Astrocyte of the cerebellum (primary cell): ENCODE results near the gene MINDY1.

Experiments used
- DNase-seq: peaks from one replicate; pipeline ENCODE4 v3.0.0-alpha.2; 2011; ENCODE audit warnings: low read depth
- H3K4me3 ChIP-seq: 2 replicates; pipeline ENCODE4 v1.5.1; 2011; ENCODE audit warnings: mild to moderate bottlenecking, low read depth, low read length, moderate library complexity
- in situ Hi-C: cut with HindIII; loops from 2 replicates; pipeline ENCODE4 v1.10.0; 2017; ENCODE audit warnings: low sequenced_read_pairs
- TF ChIP-seq, protein P1 (sequence below): IDR thresholded peaks from 2 replicates; pipeline ENCODE4 v1.5.1; 2012; ENCODE audit warnings: low read length, low read depth, moderate library complexity, mild to moderate bottlenecking; ENCODE audit errors: missing control alignments

The MINDY1 gene

DNA sequence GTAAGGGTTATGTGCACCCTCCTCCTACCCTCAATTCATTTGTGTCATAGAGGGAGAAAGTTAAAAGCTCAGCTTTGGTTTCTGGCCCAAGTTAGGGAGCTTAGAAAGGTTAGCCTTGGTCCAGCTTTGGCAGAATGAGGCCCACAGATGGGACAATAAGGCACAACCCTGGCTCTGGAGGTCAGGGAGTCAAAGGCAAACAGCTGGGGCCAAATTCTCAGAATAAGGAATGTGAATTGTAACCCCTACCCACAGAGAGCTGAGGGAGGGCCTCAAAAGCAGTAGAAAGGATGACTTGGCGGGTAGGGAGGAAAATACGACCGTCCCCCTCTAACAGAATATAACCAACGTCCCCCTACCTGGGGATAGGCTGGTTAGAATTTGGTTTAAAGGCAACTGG, 41.1 kb downstream of the MINDY1 start:
- H3K4me3 ChIP-seq, result no peak overlapping the region
- TF ChIP-seq, protein P1, sequence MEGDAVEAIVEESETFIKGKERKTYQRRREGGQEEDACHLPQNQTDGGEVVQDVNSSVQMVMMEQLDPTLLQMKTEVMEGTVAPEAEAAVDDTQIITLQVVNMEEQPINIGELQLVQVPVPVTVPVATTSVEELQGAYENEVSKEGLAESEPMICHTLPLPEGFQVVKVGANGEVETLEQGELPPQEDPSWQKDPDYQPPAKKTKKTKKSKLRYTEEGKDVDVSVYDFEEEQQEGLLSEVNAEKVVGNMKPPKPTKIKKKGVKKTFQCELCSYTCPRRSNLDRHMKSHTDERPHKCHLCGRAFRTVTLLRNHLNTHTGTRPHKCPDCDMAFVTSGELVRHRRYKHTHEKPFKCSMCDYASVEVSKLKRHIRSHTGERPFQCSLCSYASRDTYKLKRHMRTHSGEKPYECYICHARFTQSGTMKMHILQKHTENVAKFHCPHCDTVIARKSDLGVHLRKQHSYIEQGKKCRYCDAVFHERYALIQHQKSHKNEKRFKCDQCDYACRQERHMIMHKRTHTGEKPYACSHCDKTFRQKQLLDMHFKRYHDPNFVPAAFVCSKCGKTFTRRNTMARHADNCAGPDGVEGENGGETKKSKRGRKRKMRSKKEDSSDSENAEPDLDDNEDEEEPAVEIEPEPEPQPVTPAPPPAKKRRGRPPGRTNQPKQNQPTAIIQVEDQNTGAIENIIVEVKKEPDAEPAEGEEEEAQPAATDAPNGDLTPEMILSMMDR, result no peak
- in situ Hi-C loops, result no loop called here
- DNase-seq, result no peak

DNA sequence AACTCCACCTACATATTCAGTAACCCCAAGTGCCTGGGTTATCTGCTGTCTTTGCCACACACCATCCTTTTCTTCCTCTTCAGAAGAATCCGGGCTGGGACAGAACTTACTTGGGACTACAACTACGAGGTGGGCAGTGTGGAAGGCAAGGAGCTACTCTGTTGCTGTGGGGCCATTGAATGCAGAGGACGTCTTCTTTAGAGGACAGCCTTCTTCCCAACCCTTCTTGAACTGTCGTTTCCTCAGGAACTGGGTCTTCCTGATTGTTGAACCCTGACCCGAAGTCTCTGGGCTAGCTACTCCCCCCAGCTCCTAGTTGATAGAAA, 42.6 kb downstream of the MINDY1 start:
- in situ Hi-C loops, result no loop called here
- DNase-seq, result no peak
- H3K4me3 ChIP-seq, result no peak overlapping the region
- TF ChIP-seq, protein P1, result no peak

DNA sequence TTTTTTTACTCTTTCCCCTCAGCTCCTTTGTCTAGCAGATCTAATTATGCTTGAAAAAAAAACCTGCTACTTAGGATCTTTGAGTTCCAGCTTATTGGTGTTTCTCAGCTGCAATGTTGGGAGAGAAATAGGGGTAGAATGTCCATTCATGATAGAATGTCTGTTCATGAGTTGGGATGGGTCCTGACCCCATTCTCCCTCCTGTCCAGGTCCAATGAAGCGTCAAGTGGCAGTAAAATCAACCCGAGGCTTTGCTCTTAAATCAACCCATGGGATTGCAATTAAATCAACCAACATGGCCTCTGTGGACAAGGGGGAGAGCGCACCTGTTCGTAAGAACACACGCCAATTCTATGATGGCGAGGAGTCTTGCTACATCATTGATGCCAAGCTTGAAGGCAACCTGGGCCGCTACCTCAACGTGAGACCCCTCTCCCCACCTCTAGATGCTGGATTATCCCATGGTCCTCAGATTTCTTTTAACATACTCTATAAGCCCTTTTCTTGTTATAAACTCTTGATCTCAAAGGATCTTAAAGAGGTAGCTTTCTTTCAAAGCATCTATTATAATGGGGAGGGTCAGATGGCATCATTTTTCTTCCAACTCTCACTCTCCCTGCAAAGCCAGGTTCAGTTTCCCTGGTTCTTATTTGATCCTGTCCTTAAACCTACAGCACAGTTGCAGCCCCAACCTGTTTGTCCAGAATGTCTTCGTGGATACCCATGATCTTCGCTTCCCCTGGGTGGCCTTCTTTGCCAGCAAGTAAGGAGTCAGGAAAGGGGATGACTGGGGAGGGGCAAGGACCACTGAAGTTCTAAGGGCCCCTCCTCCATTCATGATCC, 43.2 kb downstream of the MINDY1 start:
- TF ChIP-seq, protein P1, result no peak
- in situ Hi-C loops, result no loop called here
- H3K4me3 ChIP-seq, result no peak overlapping the region
- DNase-seq, result no peak

DNA sequence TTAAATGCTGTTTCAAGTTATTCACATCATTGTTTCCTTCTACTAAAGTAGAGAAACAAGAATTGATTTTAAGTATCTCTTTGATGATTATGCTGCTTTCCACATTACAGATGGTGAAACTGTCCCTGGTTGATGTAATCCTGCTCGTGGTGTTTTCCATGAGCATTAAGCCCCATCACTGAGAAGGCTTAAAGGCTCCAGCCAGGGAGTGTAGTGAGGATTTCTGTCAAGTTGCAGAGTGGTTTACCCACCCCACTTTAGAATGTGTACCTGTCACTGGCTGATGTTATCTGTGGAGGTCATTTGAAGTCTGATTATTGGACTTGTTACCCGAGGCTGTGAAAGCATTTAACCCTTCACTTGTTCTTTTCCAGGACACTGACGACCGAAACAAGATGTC, 44.9 kb downstream of the MINDY1 start:
- in situ Hi-C loops, result no loop called here
- no peak overlapping the region for H3K4me3 ChIP-seq
- no peak for DNase-seq
- TF ChIP-seq, protein P1, result no peak

DNA sequence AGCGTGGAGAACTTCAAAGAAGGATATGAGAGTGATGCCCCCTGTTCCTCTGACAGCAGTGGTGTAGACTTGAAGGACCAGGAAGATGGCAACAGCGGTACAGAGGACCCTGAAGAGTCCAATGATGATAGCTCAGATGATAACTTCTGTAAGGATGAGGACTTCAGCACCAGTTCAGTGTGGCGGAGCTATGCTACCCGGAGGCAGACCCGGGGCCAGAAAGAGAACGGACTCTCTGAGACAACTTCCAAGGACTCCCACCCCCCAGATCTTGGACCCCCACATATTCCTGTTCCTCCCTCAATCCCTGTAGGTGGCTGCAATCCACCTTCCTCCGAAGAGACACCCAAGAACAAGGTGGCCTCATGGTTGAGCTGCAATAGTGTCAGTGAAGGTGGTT, 46.1 kb downstream of the MINDY1 start:
- in situ Hi-C loops, result no loop called here
- no peak for DNase-seq
- H3K4me3 ChIP-seq, result no peak overlapping the region
- TF ChIP-seq, protein P1, result no peak

DNA sequence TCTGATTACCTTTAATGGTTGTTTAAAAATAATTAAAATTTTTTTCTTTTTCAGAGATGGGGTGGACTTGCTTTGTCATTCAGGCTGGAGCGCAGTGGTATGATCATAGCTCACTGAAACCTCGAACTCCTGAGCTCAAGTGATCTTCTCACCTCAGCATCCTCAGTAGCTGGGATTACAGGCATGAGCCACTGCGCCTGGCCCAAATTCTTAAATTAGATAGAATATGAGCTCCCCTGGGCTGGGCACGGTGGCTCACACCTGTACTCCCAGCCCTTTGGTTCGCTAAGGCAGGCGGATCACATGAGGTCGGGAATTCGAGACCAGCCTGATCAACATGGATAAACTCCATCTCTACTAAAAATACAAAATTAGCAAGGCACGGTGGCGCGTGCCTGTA, 49.0 kb downstream of the MINDY1 start:
- no peak for DNase-seq
- H3K4me3 ChIP-seq, result no peak overlapping the region
- in situ Hi-C loops, result no loop called here
- TF ChIP-seq, protein P1, result no peak

DNA sequence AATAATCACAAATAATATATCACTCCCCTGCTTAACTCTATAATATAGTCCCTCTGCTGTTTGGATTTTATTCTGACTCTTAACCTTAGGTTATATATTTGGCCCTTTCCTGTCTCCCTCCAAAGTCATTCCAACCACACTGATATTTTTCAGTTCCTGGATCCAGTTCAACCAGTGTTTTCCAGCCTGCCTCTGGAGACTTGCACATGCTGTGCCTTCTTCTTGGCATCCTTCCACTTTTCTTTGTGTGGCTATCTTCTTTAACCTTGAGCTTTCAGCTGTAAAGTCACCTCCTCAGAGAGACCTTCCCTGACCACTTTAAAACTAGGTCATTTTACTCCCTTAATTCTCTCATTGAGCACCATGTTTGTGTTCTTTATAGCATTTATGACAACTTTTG, 51.4 kb downstream of the MINDY1 start:
- no peak overlapping the region for H3K4me3 ChIP-seq
- TF ChIP-seq, protein P1, result no peak
- no peak for DNase-seq

More for the DNA sequence above, 51.4 kb downstream of the MINDY1 start:
- in situ Hi-C loops, result no loop called here
